SIG-M5 (cell line): Measurements from ENCODE around the gene SESN1.

Experiments
- DNase-seq: peaks from one replicate; lab custom pipeline; 2025; lab: John Stamatoyannopoulos, UW

The SESN1 gene

DNA sequence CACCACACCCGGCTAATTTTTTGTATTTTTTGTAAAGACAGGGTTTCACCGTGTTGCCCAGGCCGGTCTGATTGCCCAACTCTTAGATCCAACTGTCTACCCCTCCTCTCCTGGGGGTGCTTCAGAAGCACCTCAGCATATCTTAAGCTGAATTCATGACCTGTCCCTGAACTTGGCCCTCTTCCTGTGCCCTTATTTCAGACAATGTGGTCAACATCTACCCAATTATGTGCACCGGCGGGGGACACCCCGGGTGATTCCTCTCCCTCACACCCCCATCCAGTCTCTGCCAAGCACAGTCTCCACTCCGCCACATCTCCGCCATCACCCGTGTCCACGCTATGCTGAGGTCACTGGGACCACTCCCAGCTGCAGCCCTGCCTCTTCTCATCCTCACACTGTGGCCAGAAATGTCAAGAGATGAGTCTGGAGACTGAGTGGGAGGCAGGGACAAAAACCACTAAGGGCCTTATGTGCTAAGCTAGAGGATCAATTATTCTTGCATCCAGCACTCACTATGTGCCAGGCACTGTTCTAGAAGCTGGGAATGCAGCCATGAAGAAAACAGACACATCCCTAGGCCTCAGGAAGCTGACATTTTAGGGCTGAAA lies 134.6 kb downstream of the SESN1 start:
- DNase-seq: no peak

- DNase-seq: no peak
These were observed 135.5 kb downstream of the SESN1 start for GRCh38 chr6:108958900-108959770.

GRCh38 chr6:108957221-108957620 lies 137.4 kb downstream of the SESN1 start:
- DNase-seq: no peak

DNA sequence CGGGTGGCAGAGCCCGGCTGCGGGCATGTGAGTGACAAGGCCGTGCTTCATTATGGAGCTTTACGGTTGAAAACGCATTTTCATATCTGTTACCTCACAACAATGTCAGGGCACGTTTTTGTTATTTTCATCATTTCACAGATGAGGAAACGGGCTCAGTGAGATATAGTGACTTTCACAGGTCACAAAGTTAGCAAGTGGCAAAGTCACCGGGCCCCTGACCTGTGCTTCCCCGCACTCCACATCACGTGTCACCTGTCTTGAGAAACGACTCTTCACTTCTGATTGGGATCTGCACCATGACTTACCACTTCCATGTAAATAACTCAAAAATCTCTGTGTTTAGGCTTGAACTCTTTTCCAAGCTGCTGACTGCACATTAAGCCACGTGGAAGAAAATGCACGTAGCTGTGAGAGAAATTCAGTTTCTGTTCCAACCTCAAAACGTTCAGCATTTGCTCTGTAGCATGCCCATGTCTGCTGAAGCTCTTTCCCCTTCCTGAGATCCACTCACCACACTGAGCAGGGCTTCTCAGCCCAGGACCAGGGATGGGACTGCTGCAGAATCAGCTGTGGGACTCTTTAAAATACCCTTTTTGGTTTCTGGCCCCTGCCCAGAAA lies 139.2 kb downstream of the SESN1 start:
- no peak for DNase-seq

GRCh38 chr6:108953681-108954080 lies 141.0 kb downstream of the SESN1 start:
- no peak for DNase-seq

DNA sequence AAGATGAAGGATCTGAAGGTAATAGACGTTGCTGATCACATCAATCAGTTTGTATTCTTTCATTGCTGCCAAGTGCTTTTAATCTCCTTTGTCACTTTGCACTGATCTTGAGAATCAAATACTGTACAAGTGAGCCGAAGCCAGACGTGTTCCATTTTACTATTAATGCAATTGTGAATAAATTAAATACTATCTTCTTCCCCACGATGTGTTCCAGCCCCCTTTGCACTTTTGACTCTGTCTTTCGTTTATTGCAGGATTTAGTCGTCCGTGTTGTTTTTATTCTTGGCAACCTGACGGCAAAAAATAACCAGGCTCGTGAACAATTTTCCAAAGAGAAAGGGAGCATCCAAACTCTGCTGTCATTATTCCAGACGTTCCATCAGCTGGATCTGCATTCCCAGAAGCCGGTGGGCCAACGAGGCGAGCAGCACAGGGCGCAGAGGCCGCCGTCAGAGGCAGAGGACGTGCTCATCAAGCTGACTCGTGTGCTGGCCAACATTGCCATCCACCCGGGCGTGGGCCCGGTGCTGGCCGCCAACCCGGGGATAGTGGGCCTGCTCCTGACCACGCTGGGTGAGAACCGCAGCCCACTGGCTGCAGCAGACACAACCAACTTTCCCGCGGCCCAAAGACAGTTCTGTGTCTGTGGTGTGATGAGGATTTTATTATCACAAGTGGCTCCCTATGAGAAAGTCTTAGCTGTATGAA lies 141.7 kb downstream of the SESN1 start:
- DNase-seq: no peak

- no peak for DNase-seq
These were observed 143.2 kb downstream of the SESN1 start for GRCh38 chr6:108951351-108951953.

- no peak for DNase-seq
These were observed 146.4 kb downstream of the SESN1 start for GRCh38 chr6:108948181-108948661.

DNA sequence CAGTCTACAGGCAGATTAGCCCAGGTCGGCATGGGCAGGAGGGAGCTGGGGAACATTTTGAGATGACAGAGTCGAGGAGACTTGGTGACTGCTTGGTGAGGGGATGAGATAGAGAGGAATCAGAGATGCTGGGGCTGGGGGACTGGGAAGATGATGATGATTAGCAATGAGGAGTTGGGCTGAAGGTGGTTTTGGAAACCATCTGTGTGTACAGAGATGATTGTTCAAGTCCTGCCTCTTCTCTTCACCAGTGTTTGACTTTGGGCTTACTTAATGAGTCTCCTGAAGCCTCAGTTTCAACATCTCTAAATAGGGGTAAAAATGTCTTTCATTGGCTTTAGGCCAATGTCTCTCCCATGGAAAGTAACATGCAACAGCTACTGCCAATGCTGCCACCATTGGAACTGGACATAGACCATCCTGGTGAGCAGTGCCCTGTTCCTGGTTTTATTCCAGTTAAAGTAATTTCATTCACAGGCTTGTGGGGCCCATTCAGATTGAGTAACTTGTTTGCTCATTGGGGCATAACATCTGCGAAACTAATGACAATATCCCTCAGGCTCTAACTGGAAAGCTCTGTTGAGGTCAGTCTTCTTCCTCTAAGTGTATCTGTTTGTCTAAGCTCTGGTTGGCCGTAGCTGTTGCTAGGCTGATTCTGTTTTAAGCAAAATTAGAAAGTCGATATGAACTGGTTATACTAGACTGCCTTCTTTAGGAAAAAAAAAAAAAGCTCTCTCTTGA lies 147.4 kb downstream of the SESN1 start:
- no peak for DNase-seq

GRCh38 chr6:108946695-108947094 lies 148.0 kb downstream of the SESN1 start:
- DNase-seq: no peak

DNA sequence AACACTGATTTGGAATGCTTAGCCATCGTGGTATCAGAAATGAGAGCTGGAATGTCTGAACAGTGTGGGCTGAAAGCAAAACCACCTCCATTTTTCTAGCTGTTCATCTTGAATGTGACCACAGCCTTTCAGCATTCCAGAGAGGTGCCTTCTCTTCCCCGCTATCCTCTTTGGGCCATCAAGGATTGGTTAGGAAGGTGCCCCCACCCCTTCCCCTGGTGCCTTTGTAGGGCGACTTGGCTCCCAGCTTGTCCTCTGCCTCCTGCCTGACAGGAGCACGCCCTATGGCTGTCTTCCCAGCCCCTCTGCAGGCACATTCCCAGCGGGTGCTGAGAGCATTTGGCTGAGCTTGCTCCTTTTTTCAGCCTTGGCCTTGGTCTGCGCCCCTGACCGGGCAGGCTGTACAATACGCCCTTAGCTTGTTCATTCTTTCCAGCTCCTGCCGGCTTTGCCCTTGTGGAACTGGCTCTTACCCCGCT lies 148.9 kb downstream of the SESN1 start:
- DNase-seq: no peak

GRCh38 chr6:108944707-108945680 lies 149.7 kb downstream of the SESN1 start:
- DNase-seq: no peak

- no peak for DNase-seq
These were observed 150.6 kb downstream of the SESN1 start for GRCh38 chr6:108944071-108944470.

DNA sequence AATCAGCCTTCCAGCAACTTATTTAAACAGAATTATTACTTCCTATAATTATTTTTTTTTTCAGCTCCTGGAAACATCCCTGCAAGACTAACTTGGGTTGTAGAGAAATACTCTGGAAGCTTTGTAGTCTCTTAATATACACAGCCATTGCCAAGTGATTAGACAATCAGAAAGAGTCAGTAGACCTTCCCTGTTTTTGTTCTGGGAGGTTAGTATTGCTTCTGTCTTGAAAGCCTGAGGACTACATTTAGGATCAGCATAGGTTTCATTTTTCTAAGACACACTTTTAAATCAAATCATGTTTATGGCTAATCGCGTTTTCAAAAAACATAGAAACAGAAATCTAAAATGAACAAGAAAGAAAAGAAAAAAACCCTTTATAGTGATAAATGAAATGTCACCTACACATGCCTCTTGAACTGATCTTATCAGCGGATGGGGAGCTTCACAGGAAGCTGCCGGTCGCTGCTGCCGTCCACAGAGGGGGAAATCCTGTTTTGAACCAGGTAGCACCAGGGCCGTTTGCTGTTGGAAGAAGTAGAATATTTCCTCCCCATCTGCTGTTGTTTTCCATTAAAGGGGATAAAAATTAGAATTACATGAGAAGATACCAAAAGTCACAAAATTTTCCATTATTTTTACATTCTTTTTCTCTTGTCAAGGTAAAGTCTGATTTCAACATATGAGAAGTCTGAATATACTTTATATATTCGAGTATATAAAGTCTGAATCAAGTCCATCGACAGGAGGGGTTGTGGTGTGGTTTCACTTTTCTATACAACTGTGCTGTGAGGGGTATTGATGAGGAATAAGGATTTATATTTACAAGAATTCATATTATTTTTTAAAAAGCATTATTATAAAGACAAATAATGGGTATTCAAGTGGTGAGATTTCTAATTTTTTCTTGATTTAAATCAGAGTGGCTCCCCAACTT lies 151.8 kb downstream of the SESN1 start:
- no peak for DNase-seq

GRCh38 chr6:108941859-108942258 lies 152.8 kb downstream of the SESN1 start:
- no peak for DNase-seq

GRCh38 chr6:108941281-108941680 lies 153.4 kb downstream of the SESN1 start:
- DNase-seq: no peak

DNA sequence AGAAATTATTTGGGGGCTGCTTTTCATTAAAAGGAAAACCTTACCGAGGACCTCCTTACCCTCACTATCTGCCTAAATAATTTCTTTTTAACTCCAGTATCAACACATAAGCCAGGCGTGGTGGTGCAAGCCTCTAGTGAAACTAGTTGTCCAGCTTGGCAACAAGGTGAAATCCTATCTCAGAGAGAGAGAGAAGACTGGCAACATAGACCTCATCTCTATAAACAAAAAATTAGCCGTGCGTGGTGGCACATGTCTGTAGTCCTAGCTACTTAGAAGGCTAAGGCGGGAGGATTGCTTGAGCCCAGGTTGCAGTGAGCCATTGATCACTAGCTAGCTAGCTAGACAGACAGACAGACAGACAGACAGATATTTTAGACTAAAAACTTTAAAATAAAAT lies 153.9 kb downstream of the SESN1 start:
- no peak for DNase-seq

DNA sequence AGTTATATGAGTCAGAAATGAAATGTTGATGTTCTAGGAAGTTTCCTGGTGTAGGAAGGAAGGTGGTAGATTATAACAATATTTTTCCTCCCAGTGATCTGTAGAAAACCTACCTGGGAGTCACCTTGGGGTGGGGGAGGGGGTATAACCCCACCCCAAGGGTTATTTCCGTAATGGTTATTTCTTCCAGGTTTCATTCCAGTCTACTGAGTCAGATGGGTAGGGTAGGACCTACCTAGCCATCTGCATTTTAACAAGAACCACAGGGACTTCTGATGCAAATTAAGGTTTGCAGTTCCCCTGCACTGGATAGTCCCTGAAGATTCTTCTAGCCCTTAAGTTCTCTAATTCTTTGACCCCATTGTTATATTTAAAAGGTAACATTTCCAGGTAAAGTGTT lies 157.5 kb downstream of the SESN1 start:
- DNase-seq: no peak
